Measurements from ENCODE around the gene HOXA7. TPM values are rescaled to one million over a fixed set of nuclear protein-coding genes. Genes with fewer than 3 reads are reported as not detected.

The HOXA7 gene
- total RNA-seq, 1 donor from 2014 or later, result 5.2 TPM

DNA sequence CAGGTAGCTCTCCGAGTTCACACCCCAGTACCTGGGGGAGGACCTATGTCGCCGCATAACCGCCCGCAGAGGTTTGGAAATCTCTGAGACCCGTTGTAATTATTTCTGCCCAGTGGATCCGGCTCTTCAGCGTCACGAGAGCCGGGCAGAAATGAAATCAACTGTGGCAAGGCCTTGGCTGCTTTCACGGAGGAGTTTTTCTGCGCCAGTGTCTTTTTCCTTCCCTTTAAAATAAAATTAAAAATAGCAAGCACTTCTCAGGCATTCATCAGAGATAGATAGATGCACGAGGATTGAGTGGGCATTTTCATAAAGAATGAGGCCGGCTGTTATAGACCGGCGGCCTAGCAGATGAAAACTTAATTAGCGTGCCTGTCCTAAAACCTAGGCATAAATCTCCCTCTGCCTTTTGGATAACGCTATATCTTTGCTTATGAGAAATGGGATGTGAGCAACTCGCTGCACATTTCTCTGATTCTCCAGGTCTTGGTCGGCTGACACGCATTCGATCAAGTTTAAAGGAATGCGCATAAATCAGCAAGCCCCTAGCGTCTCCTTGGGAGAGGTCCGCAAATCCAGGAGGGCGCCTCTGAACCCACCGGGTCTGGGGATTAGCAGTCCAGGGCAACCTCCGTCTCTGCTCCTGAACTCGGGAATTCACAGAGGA, 37.0 kb upstream of the HOXA7 start:
- no peak for ATAC-seq

DNA sequence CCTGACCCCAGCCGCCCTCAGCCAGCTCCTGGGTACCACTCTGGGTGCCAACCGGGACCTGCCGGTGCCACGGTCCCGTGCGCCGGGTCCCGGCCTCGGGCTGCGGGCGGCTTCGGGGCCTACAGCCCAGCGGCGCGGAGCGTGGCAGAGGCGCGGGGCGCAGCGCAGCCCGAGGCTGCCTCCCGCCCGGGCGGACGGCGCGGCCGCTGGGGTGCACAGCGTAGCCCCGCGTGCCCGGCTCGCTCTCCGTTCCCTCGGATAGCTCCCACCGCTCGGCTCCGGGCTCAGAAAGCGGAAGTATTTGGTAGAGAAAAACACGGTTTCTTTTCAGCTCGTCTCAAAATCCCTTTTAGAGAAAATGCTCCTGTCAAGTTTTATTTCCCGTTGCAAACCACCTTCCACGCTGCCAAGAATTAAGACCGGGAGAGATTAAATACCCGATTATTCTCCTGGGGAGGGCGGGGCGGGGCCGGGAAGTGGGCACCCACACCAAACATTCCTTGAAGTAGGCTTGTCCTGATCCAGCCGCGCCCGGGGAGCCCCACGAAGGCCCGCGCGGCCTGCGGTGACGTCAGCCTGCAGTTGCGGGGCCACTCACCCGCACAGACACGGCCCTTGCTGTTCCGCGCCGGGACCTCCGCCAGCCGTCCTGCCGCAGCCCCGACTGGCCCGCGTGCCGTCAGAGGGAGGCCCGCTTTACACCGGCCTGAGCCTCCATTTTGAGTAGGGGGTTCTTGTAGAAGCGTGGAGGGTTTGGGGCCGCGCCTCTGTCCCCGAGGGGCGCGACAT, 36.3 kb upstream of the HOXA7 start:
- peak; percentile 34 for ATAC-seq

DNA sequence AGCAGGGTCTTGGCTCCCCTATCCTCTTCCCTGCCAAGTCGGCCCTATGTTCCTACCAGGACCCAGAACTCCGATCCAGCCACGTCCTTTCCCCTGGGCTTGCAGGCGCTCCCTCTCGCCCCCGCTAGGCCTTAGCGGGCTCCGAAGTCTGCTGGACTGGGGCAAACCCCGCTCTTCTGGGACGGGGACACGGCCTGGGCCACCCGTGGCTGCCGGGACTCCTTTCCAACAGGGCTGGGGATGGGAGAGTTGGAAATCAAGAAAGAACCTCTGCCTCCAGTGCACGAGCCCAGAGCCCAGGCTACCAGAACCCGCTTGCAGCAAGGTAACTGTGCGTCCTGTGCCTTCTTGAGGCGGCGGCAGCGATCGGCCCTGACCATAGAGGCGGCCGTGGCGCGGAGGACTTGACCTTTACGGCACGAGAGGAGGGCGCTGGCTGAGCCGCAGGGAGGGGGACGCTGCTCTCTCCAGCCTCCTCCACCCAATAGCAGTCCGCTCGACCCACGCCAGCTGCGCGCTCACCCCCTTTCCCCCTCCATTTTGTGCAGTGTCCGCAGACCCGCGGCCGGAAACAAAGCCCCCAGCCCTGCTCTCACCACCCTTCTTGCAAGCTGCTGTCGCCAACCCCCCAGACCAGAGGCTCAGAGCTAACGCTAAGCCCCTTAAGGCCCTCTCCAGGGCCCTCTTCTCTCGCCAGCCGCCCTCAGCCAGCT, 35.5 kb upstream of the HOXA7 start:
- peak; percentile 19 for ATAC-seq

DNA sequence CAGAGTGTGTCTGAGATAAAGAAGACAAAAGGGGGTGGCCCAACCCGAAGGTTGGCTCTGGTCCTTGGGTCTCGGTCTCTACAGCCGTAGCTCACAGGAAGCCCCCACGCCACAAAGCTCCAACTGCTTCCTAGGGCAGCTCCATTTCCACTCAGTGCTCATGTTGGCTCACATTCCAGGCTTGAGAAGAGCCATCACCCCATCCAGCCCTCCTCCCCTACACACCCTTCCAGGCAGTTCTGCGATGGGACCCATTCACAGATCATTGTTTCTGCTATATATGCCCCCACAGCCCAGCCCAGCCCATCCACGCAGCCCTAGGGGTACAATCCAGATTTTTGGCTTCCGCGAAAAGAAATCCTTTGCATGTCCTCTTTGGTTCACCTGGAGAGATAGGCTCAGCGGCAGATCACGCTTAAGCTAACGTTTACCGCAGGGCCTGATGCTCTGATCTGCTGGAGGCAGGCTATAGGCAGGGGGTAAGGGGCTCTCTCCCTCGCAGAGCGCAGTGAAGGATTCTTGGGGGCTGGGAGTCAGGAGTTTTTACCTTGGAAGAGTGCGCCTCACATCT, 34.8 kb upstream of the HOXA7 start:
- ATAC-seq, result no peak

DNA sequence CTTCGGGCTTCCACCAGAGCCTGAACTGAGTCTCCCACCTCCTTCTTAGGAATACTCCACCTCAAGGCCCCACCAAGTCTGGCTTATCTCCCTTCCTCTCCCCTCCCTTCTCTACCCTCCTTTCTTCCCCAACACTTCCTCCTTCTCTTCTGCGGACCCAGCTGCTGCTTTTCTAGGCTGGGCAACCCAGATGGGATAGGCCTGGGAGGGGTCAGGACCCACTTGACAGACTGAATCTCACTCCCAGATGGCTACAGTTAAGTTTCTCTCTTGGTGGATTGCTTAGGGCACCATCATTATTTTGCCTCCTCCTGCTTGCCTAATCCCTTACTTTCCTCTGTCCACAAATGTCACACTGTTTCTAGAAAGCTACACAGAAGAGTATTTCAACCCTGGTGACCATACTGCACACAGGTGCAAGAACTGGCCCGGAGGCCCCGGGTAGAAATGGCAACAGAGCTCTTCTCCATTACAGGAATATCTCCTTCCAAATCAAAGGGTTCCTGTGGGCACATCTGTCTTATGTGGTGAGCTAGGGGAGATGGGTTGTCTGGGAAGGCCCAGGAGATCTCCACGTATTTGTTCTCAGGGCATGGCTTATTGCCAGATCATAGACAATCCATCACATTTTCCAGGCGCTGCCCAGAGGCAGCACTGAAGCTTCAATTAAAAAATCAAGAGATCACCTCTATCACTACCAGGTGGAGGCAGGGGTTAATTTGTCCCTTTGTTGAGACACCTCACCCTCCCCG, 33.7 kb upstream of the HOXA7 start:
- ATAC-seq, result no peak

DNA sequence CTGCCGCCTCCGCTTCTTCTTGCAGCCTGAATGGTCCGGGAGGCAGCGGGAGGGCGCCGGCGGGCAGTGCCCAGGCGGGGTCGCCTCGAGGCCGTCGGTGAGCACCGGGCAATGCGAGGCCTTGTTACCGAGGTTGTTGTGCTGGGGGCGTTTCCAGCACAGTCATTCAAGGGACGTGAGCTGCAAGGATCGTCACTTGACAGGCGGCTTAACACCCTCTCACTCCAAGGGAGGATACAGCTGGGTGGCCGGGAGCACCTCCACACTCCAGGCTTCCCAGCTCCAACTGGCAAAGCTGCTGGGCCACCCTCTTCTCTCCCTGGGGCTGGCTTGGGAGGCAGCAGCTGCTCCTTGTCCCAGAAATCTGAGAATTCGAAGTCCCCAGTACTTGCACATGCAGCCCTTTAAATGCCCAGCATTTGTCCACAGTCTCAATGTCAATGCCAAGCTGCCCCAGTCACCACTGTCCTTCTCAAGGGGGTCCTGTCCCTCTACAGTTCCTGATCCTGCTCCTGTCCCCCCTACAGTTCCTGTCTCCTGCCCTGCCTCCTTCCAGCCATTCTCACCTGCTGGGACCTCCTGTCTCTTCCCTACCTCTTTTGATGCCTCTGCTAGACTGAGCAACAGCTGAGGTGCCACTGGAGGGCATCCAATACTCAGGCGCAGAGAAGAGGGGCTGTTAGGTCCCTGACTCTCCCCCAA, 33.0 kb upstream of the HOXA7 start:
- no peak for ATAC-seq

DNA sequence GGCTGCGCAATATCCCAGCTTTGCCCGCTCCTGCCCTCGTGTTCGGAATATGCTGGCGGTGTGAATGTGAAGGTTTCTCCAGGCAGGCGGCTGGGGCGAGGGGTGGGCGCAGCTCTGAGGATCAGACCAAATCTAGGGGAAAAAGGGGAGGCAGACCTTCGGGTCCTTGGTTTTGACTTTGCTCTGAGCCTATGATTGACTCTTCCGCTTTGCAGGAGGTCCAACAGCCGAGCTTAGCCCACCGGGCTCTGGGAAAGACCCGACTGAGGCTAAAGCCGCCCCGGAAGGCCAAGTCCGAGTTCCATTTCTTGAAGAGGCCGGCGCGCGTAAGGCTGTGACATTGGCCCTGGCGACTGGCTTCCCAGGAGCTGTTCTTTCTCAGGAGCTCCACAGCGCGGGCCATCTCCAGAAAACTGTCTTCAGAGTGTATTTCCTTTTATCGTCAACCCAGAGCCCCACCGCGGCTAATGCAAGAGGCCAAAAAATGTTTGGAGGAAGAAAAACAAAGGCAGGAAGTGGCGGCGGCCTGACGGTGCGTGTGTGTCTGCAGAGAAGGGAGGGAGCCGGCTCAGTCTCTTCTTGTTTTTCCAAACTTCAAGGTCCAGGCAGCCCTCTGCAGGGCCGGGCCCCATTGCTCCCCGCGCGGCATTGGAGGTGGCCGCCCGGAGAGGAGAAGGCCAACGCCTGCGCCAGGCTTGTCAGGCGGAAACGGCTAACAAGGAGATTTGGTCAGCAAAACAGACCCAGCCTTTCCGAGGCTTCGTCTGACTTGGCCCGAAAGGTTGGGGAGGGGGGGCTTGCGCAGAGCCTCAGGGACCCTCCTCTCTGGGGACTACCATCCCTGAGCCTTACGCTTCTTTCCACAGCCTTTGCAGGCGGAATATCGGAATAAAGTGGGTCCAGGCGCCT, 32.2 kb upstream of the HOXA7 start:
- no peak for ATAC-seq

DNA sequence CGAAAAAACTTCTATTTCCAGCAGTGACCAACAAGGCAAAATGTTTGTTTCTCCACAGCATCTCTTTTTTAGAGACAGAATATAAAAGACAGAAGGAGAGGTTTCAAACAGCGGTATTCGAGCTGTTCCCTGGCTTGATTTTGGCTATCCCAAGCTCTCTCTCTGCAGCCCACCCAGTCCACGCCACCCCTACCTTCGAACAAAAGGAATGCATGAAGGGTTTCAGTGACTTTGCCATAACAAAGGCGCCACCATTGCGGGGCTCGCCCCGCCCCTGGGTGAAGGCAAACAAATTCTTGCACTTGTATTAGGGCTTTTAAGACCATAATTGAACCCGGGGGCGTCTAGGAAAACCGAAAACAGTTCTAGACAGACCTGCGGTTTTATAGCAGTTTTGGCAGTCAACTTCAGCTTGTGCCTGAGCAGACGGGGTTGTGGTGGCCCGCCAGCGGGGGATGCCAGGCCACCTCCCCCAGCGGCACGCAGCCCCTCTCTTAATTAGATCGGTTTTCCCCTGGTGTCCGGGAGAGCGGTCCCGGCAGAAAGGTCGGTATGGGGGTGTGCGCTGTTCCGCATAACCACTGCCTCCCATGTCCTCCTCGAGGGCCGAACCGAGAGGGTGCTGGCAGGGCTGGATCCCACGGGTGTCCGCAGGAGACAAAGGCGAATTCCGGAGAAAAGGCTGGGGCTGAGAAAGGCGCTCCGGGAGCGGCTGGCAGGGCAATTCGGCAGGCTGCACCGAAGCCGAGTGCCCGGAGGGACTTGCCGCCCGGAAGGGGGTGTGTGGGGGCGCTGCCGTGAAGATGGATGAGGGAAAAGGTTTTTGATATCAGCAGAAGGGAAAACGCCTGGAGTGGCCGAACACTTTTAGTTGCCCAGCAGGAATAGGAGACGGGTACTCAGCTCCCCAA, 31.3 kb upstream of the HOXA7 start:
- no peak for ATAC-seq

DNA sequence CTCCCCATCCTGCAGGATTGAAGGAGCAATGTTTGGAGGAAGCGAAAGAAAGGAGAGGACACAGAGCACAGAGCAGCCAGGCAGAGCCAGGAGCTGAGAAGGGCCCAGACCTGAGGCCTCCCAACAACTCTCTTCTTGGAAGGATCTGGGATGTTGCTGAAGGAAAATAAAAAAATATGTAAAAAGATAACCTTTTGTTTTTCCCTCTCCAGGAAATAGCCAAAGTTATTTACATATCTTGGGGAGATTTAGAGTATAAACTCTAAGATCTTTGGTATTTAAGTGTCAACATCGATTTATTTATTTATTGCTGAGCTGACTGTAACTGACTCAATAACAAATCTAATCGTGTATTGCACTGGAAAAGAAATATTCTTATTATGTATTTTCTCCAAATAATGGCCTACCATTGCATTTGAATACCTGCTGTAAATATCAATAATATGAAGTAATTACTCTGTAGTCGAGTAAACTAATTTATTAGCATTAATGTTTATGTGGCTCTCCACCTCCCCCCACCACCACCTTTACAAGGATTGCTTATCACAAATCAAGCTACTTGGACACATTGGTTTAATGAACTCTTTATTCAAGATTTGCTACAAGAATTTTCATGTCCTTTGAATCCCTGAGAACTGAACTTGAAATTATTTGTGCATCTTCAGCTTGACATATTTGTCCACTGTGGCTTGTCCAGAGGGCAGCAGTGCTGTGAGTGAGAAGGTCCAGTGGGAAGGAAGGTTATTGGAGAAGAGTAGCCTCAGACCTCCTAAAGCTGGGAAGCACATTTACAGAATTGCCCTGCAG, 30.4 kb upstream of the HOXA7 start:
- ATAC-seq, result no peak

DNA sequence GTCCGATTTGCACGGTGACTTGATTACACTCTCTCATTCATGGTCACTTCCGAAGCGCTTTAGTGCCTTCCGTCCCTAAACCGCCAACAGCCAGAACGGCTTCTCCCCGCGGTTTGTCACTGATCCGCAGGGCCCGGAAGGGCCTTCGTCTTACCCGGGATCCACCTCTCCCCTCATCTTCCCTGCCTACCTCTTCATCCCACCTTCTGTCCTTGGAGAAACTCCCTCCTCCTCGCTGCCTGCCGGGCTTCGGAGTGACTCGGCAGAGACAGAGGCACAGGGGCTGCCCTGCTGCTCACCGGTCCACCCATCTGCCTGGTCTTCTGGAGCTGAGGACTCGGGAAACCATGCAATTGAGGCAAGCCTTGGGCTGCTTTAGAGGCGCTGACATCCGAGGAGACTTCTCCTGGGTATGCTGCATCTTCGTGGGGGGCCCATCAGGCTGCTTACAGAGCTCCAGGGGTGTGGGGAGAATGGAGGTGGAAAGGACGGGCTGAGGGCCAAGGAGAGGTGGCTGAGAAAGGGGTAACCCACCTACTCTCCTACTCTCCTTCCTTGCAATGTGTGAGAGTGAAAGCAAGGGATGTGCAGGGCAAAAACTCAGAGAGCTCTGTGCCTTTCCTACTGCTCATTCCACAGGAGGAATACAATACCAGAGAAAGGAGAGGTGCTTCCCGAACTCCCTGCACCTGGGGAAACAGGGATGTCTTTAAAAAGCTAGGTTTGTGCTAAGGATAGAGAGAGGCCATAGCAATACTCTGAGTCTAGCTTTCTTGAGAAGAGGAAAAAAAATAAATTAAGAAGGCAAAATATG, 29.6 kb upstream of the HOXA7 start:
- ATAC-seq, result no peak

DNA sequence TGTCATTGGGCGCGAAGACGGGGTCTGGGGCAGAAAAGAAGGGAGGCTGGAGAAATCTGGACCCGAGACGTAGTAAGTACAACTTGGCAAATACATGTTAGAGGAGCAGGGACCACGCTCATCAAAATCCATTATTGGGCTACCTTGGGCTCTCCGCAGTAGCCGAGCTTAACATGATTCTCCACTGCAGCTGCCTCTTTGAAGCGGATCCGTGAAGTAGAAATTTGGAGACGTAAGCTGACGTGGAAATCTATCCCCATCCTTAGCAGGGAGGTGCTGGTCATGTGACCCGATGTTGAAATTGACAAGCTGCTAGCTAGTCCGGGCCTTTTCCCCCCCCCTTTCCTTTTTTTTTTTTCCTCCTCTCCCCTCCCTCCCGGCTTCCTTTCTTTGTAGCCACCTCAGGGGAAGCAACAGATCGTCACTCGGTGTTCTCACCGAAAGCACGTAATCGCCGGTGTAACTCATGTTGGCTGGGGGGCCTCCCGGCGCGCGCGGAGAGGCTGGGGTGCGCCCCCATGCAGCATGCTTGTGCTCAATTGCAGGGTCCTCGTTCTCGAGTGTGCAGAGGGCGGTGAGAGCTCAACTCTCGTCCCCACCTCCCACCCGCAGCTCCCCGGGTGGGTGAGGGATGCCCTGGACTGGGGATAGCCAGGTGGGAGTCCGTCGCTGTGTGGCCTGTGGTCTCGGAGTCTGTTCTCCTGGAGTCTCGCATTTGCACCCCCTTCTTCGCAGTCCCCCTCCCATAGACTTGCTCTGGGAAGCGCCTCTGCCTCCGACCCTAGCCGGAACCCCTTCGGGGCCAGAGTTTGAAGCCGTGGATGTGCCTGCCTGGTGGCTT, 28.8 kb upstream of the HOXA7 start, which contains the start of gene HOXA11:
HOXA11 (minus strand) TSS at position 220 of the 841 bp plus-strand sequence; CDS start at position 132, 88 bp downstream.
- peak; percentile 22 for ATAC-seq

DNA sequence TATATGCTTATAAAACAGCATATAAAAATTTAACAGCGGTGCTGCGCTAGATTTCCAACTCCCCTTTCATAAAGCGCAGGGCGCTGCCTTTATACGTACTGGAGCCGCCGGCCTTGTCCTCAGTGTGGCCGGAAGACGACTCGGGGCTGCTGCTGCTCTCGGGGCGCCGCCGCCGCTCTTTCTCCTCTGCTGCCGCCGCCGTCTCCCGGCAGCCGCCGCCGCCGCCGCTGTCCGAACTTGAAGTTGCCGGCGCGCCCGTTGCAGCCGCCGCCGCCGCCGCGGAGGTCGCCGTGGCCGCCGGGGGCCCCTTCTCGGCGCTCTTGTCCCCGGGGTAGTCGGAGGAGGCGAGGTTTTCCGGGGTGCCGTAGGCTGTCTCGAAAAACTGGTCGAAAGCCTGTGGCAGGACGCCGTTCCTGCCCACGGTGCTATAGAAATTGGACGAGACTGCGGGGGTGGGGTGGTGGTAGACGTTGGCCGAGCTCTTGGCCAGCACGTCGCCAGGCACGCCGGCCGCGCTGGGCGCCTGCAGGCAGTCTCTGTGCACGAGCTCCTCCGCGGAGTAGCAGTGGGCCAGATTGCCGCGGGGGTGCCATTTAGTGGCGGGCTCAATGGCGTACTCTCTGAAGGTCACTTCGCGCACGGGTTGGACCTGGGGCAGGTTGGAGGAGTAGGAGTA, 28.0 kb upstream of the HOXA7 start:
- peak; percentile 3 for ATAC-seq

DNA sequence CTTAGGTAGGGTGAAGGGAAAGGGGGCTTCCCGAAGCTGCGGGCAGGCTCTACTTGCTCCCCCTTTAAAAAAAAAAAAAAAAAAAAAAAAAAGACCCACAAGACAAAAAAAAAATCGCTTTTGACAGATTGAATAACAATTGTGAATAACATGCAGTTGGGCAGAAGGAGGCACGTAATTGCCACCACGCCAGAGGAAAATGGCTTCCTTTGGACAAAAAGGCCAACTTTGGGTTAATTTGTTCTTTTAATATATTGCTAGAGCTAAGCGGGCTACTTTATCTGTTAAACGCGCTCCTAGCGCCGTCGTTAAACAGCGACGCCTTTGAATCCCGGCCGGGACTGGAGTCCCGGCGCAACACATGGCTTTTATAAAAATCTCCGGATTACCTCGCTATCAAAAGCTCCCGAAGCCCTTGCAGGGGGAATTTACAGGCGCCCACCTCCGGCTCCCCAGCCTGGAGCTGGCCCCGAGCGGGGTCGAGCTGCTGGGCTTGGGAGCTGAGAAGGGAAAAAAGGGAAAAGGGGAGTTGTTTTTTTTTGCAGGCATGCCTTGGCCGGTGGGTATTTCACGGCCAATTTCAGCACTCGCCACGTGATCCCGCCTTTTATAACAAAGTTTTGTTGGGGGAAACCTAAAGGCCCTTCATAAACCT, 27.3 kb upstream of the HOXA7 start:
- ATAC-seq, result no peak

DNA sequence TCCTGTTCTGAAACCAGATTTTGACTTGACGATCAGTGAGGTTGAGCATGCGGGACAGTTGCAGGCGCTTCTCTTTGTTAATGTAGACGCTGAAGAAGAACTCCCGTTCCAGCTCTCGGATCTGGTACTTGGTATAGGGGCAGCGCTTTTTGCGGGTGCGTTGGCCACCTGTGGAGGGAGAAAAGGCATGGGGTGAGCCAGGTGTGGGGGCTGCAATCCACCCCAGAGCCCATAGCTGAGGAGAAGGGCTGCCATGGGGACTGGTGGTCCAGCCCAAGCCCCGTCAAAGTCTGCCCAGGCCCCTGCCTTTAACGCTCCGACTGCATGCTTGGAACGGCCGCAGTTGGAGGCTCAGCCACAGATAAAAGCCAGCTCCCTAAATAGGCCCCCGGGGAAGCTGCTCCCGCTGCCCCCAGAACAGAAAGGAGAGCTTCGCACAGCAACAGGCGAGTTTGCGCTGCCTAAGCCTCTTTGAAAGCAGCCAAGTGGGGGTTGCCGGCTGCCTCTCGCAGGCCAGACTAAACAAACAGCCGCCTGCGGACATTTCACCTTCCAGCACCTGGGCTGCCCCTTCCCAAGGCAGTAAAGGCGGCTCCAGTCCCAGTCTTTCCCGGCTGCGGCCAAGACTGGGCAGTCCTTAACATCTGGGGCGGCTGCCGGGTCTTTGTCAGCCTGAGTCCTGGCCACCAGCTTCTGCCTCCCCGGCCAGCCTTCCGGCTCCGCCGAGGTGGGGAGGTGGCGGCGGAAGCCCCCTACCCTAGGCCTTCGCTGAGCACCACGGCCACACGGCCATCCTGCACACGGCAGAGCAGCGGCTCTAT, 26.6 kb upstream of the HOXA7 start:
- ATAC-seq, result no peak

Measured in esophagus mucosa (tissue), 1 donor.